ENCODE results near the gene TTC23.
"Not testable (repeated sequence)": the region's sequence is repeated elsewhere in the genome, so short reads cannot be mapped to it uniquely, and the experiment has no call there.

Gene TTC23

GRCh38 chr15:99238849-99239248 is 10.5 kb downstream of the TTC23 start:
- DNase-seq (ENCODE audit: low read depth): no peak
- no peak overlapping the region for H3K4me3 ChIP-seq (ENCODE audit: low read depth, low read length)
- no peak for TF ChIP-seq MYC (IDR thresholded peaks at IDR 0.05; ENCODE audit: low read depth, low read length)
- TF ChIP-seq, protein P1, sequence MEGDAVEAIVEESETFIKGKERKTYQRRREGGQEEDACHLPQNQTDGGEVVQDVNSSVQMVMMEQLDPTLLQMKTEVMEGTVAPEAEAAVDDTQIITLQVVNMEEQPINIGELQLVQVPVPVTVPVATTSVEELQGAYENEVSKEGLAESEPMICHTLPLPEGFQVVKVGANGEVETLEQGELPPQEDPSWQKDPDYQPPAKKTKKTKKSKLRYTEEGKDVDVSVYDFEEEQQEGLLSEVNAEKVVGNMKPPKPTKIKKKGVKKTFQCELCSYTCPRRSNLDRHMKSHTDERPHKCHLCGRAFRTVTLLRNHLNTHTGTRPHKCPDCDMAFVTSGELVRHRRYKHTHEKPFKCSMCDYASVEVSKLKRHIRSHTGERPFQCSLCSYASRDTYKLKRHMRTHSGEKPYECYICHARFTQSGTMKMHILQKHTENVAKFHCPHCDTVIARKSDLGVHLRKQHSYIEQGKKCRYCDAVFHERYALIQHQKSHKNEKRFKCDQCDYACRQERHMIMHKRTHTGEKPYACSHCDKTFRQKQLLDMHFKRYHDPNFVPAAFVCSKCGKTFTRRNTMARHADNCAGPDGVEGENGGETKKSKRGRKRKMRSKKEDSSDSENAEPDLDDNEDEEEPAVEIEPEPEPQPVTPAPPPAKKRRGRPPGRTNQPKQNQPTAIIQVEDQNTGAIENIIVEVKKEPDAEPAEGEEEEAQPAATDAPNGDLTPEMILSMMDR (IDR thresholded peaks at IDR 0.05; ENCODE audit: low read depth, low read length): no peak
- no peak for TF ChIP-seq MAX (IDR thresholded peaks at IDR 0.05; ENCODE audit: low read depth, low read length)
- no peak for TF ChIP-seq POLR2A (IDR thresholded peaks at IDR 0.05; ENCODE audit: extremely low read depth, insufficient read length)

GRCh38 chr15:99234160-99234559 is 15.2 kb downstream of the TTC23 start:
- not testable (repeated sequence) for DNase-seq (ENCODE audit: low read depth); H3K4me3 ChIP-seq (ENCODE audit: low read depth, low read length)

- no peak overlapping the region for H3K4me3 ChIP-seq (ENCODE audit: low read depth, low read length)
- DNase-seq (ENCODE audit: low read depth): no peak
- TF ChIP-seq POLR2A (IDR thresholded peaks at IDR 0.05; ENCODE audit: extremely low read depth, insufficient read length) (no peak), MYC (IDR thresholded peaks at IDR 0.05; ENCODE audit: low read depth, low read length) (no peak), MAX (IDR thresholded peaks at IDR 0.05; ENCODE audit: low read depth, low read length) (no peak)
- TF ChIP-seq, protein P1 (IDR thresholded peaks at IDR 0.05; ENCODE audit: low read depth, low read length): no peak
Measured at GRCh38 chr15:99232740-99233139, 16.6 kb downstream of the TTC23 start.

GRCh38 chr15:99230867-99231266 is 18.5 kb downstream of the TTC23 start:
- no peak overlapping the region for H3K4me3 ChIP-seq (ENCODE audit: low read depth, low read length)
- TF ChIP-seq POLR2A (IDR thresholded peaks at IDR 0.05; ENCODE audit: extremely low read depth, insufficient read length) (no peak), MAX (IDR thresholded peaks at IDR 0.05; ENCODE audit: low read depth, low read length) (no peak), MYC (IDR thresholded peaks at IDR 0.05; ENCODE audit: low read depth, low read length) (no peak)
- TF ChIP-seq, protein P1 (IDR thresholded peaks at IDR 0.05; ENCODE audit: low read depth, low read length): no peak
- DNase-seq (ENCODE audit: low read depth): no peak

DNA sequence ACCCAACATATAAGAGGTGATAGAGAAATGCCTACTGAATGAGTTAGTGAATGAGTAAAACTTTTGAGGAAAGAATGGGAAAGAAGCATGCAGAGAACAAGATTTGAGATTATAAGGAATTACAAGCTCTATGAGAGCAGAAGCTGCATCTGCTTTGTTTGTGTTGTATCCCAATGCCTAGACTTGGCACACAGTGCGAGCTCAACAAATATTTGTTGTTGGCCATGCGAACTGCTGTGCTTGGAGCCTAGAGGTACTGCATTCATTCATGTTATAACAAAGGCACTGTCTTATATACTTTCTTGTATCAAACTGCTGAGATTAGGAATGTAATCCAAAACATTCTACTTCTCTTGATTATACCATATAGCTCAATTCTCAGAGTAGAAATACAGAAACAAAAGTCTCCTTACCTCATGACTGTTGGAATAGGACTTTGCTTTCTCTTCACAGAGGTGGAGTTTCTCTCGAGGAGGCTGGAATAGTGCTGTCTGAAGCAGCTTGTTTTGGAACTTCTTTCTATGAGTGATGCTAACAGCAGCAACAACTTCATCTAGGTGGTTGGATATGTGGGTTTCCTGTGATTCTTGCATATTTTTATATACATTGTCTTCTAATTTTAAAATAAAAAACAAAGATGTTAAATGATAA is 21.1 kb downstream of the TTC23 start:
- DNase-seq (ENCODE audit: low read depth): no peak
- no peak overlapping the region for H3K4me3 ChIP-seq (ENCODE audit: low read depth, low read length)
- TF ChIP-seq POLR2A (IDR thresholded peaks at IDR 0.05; ENCODE audit: extremely low read depth, insufficient read length) (no peak), MAX (IDR thresholded peaks at IDR 0.05; ENCODE audit: low read depth, low read length) (no peak), MYC (IDR thresholded peaks at IDR 0.05; ENCODE audit: low read depth, low read length) (no peak)
- TF ChIP-seq, protein P1 (IDR thresholded peaks at IDR 0.05; ENCODE audit: low read depth, low read length): no peak

DNA sequence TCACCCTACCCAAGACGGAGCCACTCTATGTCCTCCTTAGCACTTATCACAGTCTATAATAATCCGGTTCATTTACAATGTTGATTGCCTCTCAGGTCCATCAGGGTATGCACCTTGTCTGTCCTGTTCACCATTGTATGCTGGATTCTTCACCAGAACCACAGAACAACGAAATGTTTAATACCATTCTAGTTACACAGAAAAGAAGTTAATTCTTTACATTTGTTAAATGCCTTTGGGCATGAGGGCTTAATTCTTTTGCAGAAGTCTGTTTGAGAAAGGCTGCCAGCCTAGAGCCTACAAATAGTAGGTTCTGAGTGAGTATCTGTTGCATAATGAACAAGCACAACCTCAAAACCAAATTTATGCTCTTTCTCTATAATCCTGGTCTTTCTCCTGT is 22.6 kb downstream of the TTC23 start:
- TF ChIP-seq MAX (IDR thresholded peaks at IDR 0.05; ENCODE audit: low read depth, low read length) (no peak), MYC (IDR thresholded peaks at IDR 0.05; ENCODE audit: low read depth, low read length) (no peak), POLR2A (IDR thresholded peaks at IDR 0.05; ENCODE audit: extremely low read depth, insufficient read length) (no peak)
- TF ChIP-seq, protein P1 (IDR thresholded peaks at IDR 0.05; ENCODE audit: low read depth, low read length): no peak
- no peak for DNase-seq (ENCODE audit: low read depth)

More for the DNA sequence above, 22.6 kb downstream of the TTC23 start:
- no peak overlapping the region for H3K4me3 ChIP-seq (ENCODE audit: low read depth, low read length)
